K562 (cell line): ENCODE data around the gene PHLDB1. TPM values are rescaled to one million over a fixed set of nuclear protein-coding genes. Genes with fewer than 3 reads are reported as not detected.
A peak's percentile ranks its signal among the peaks of the same experiment; 100 is the strongest.

Experiments
- ARHGAP35 ChIP-seq: fragments of 450-650 bp; IDR thresholded peaks from 2 replicates; pipeline ENCODE4 v1.6.1; 2018; ENCODE audit not compliant: partially characterized antibody
- ARID3B ChIP-seq: fragments of 250-450 bp; sonication (Bioruptor Pico); IDR thresholded peaks from 2 replicates; pipeline ENCODE4 v1.4.0; 2020; ENCODE audit warnings: borderline replicate concordance
- CBFB ChIP-seq: sonication (generic); formaldehyde crosslinking; IDR thresholded peaks from 2 replicates; pipeline ENCODE4 v1.4.0; 2020; ENCODE audit warnings: mild to moderate bottlenecking, missing genetic modification reagents
- CXXC5 ChIP-seq: fragments of 250-450 bp; sonication (Bioruptor Pico); IDR thresholded peaks from 2 replicates; pipeline ENCODE4 v1.8.0; 2022; ENCODE audit warnings: inconsistent platforms, mild to moderate bottlenecking, moderate library complexity
- NFRKB ChIP-seq: fragments of 450-650 bp; IDR thresholded peaks from 2 replicates; pipeline ENCODE4 v1.6.1; 2016; ENCODE audit warnings: low read depth
- POLR2A ChIP-seq: fragments of 450-650 bp; conservative IDR thresholded peaks from 2 replicates; pipeline ENCODE4 v1.6.1; 2016
- RERE ChIP-seq: sonication (generic); formaldehyde crosslinking; IDR thresholded peaks from 2 replicates; pipeline ENCODE4 v1.8.0; 2023; ENCODE audit warnings: missing genetic modification reagents, mild to moderate bottlenecking, borderline replicate concordance
- ZNF511 ChIP-seq: sonication (generic); formaldehyde crosslinking; IDR thresholded peaks from 2 replicates; pipeline ENCODE4 v1.8.0; 2022; ENCODE audit warnings: mild to moderate bottlenecking, missing genetic modification reagents
- ZNF778 ChIP-seq: fragments of 450-650 bp; formaldehyde crosslinking; IDR thresholded peaks from 2 replicates; pipeline ENCODE4 v1.4.0; 2020; ENCODE audit warnings: mild to moderate bottlenecking, moderate library complexity
- polyA plus RNA-seq, 8 experiments: library from polyadenylated mRNA; depleted of rRNA in 4 of 8; stranded (reverse) in 5 of 8; unstranded in 3 of 8; fragments of >200 nt; fragmentation: Nextera tagmentation in 2 of 8; fragmentation: Illumina TruSeq in 1 of 8; extraction: Ambion mirVana in 2 of 8; extraction: Trizol in 1 of 8; gene quantifications; 2 replicates each; pipeline versions ENCODE4 v1.2.1 to v1.2.3, GENCODE V29; 2011 to 2014; ENCODE audit warnings: inconsistent platforms in 1 of 8, missing spikeins in 1 of 8
- total RNA-seq, 7 experiments: library from RNA; depleted of rRNA in 6 of 7; stranded (reverse); fragments of >200 nt in 6 of 7; fragmentation: Illumina TruSeq in 2 of 7; extraction: Trizol in 2 of 7; gene quantifications; 2 replicates each; pipeline versions ENCODE4 v1.2.1 to v1.2.3, GENCODE V29; 2011 to 2021; ENCODE audit warnings: low replicate concordance in 1 of 7

PHLDB1 gene
- total and polyA plus RNA-seq, 9 of the 15 experiments (the other 6 are each of a cell fraction or from before 2014, with no cell fraction given) = 2.0 to 28.7 (median 16.2) TPM

GRCh38 chr11:118634431-118635236 lies 27.2 kb downstream of the PHLDB1 start (continued):
- TF ChIP-seq RERE (no peak), CBFB (no peak), ARID3B (no peak), POLR2A (no peak; the same call in 1 of the 2 replicates), ARHGAP35 (no peak), NFRKB (no peak), ZNF778 (CRISPR knock-in tag) (no peak), CXXC5 (CRISPR knock-in tag) (peak; percentile 78), ZNF511 (CRISPR knock-in tag) (no peak)
